Activated naive CD4-positive, alpha-beta T cell treated with anti-CD3 and anti-CD28 coated beads, Interleukin-2, amount 50 U/mL, for 72 hours (primary cell): ENCODE results near the gene CDKL5. TPM values are rescaled to one million over a fixed set of nuclear protein-coding genes. Genes with fewer than 3 reads are reported as not detected.
A peak's percentile ranks its signal among the peaks of the same experiment; 100 is the strongest.
"Not testable (repeated sequence)": the region's sequence is repeated elsewhere in the genome, so short reads cannot be mapped to it uniquely, and the experiment has no call there.

Experiments used
- ATAC-seq, 2 donors: fragments of 150-1000 bp; cut with Tn5 transposase; 2 replicates each; pipeline ENCODE4 v1.10.0; 2021; ENCODE audit warnings: mild to moderate bottlenecking in 2 of 2, moderate library complexity in 2 of 2
- DNase-seq, 2 donors: peaks; one replicate each; pipeline ENCODE4 v3.0.0; 2021 to 2022; ENCODE audit warnings: low spot score in 2 of 2
- H3K27ac Mint-ChIP-seq, 2 donors: one replicate each; pipeline ENCODE4 v1.8.0; 2022; ENCODE audit warnings: mild to moderate bottlenecking in 2 of 2, mixed read lengths in 2 of 2
- H3K36me3 Mint-ChIP-seq, 2 donors: one replicate each; pipeline ENCODE4 v1.8.0; 2022; ENCODE audit warnings: mixed read lengths in 2 of 2
- H3K9me3 Mint-ChIP-seq, 2 donors: one replicate each; pipeline ENCODE4 v1.8.0; 2022; ENCODE audit warnings: mixed read lengths in 2 of 2
- total RNA-seq, 2 donors: library from RNA; stranded (reverse); gene quantifications; one replicate each; pipeline ENCODE4 v1.2.3, GENCODE V29; 2022

The CDKL5 gene
- total RNA-seq: 1 to 10 TPM; 1.1 to 1.3 TPM

DNA sequence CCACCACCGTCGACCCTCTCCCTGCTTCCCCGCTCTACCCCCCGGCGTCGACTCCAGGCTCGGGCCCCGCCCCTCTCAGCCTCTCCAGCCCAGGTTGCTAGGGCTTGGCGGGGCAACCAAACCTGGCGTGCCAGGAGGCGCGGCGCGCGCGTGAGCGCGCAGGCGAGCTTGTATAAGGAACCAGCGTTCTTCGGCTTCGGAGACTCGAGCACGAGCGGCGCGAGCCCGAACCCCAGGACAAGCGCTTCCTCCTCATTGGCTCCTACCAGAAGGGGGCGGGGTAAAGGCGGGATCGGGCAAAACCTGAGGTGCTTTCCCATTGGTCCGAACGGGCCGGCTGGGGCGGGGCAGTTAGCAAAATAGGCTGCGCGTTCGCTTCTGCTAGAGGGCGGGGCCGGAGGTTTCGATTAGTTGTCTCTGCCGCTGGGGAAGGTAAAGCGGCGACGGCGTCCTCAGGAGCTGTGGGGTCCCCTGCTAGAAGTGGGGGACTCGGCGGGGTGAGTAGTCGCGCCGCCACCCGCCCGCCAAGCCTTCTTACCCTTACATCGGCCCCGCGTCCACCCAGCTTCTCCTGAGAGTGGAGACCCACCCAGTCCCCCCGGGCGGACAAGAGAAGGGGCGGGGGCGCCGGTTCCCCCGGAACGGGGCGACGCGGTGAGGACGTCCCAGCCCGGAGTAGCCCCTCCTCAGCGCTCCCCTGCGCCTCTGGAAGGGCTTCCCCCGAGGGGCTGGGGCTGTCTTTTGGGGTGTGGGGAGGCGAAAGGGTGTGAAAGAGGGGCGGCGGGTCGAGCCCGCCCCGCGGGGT lies at the start of gene CDKL5:
TSS of gene CDKL5 (plus strand) at position 410 of the 805 bp plus-strand sequence. CDS start 81,489 bp downstream, outside the sequence.
- peak within 1 kb of the TSS; percentile 36 to 64 for H3K27ac Mint-ChIP-seq
- ATAC-seq (peak; percentile 92 to 94), DNase-seq (peak; percentile 88 to 93)
- H3K9me3 Mint-ChIP-seq: no peaks in the 10 kb centered on the region
- no peaks in the 10 kb centered on the region for H3K36me3 Mint-ChIP-seq

GRCh38 chrX:18377796-18378195 lies 47.6 kb upstream of the CDKL5 start:
- Mint-ChIP-seq H3K27ac (no peak overlapping the region), H3K9me3 (no peaks in the 10 kb centered on the region), H3K36me3 (no peaks in the 10 kb centered on the region)
- DNase-seq (peak in 1 of 2 donors; percentile 8), ATAC-seq (peak; percentile 45 to 61)

DNA sequence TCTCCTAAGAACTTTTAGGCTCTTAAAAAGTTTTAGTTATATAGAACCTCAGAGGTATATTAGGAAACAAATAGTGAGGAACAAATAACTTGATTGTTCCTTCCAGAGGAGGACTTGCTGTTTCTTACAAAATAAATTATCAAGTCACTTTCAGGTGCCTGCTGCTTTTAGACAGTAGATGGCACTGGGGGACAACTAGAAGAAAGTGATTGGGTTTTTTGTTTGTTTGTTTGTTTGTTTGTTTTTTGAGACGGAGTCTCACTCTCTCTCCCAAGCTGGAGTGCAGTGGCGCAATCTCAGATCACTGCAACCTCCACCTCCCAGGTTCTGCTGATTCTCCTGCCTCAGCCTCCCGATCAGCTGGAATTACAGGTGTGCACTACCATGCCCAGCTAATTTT lies 35.4 kb upstream of the CDKL5 start:
- no peaks in the 10 kb centered on the region for H3K36me3 Mint-ChIP-seq
- DNase-seq (no peak), ATAC-seq (no peak)
- no peak overlapping the region for H3K27ac Mint-ChIP-seq
- no peaks in the 10 kb centered on the region for H3K9me3 Mint-ChIP-seq

DNA sequence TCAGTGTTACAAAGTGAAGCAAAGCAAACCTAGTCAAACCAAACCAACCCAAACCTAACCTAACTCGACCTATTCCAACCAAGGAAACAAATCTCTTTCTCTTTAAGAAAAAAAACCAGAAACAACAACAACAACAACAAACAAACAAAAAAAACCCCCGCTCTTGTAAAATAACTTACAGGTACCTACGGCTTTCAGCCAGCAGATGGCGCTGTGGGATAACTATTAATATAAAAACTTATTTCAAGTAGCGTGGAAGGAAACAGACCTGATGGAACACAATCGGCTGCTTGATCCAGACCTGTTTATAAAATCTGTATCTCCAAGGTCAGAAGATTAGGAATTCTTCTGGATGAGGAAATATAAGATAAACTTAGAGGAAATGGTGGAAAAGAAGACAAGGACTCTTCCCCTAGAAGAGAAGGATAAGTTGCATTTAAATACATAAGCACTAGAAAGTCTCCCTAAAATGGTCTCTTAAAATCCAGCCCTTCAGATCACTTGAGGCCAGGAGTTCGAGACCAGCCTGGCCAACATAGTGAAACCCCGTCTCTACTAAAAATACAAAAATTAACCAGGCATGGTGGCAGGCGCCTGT lies 34.4 kb upstream of the CDKL5 start:
- no peak for ATAC-seq
- H3K27ac Mint-ChIP-seq: no peak overlapping the region
- peak in 1 of 2 donors; percentile 35 for DNase-seq

DNA sequence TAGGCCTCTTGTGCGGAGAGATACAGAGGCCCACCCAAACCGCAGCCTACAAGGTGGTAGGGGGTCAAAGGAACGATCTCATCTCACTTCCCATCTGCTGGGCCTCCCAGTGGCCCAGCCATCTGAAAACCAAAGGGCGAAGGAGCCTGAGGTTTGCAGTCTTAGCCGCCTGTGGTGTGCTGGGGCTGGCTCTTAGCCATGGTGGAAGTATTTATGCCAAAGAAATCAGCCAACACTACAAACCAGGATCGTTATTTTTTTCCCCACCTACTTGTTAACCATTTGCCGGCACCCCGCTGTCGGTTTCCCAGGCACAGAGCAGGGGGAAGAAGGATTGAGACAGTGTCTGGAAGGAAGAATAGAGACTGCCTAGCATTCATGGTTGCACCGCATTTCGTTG lies 30.9 kb upstream of the CDKL5 start:
- Mint-ChIP-seq H3K9me3 (no peaks in the 10 kb centered on the region), H3K36me3 (no peaks in the 10 kb centered on the region)

More for the DNA sequence above, 34.4 kb upstream of the CDKL5 start:
- Mint-ChIP-seq H3K9me3 (no peaks in the 10 kb centered on the region), H3K36me3 (no peaks in the 10 kb centered on the region)

DNA sequence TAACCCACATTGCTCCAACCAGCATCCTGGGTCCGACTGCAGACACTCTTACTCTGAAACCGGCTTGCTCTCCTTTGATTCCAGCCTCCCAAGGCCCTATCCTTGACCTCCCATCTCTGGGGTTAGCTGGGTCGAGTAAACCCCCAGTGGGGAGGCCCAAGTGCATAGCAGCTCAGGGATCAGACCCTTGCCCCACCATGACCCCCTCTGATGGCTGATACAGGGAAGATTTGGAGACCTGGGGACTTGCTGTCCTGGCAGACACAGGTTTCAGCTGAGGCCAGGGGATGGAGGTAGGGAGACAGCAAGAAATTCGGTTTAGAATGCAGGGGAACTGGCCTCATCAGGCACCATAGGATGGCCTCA lies 23.6 kb upstream of the CDKL5 start:
- ATAC-seq: no peak
- H3K36me3 Mint-ChIP-seq: no peaks in the 10 kb centered on the region
- DNase-seq: no peak
- peak overlapping the region in 1 of 2 donors; percentile 22 for H3K27ac Mint-ChIP-seq
- H3K9me3 Mint-ChIP-seq: no peaks in the 10 kb centered on the region

More for the DNA sequence above, 30.9 kb upstream of the CDKL5 start:
- no peak overlapping the region for H3K27ac Mint-ChIP-seq
- ATAC-seq (no peak), DNase-seq (no peak)

DNA sequence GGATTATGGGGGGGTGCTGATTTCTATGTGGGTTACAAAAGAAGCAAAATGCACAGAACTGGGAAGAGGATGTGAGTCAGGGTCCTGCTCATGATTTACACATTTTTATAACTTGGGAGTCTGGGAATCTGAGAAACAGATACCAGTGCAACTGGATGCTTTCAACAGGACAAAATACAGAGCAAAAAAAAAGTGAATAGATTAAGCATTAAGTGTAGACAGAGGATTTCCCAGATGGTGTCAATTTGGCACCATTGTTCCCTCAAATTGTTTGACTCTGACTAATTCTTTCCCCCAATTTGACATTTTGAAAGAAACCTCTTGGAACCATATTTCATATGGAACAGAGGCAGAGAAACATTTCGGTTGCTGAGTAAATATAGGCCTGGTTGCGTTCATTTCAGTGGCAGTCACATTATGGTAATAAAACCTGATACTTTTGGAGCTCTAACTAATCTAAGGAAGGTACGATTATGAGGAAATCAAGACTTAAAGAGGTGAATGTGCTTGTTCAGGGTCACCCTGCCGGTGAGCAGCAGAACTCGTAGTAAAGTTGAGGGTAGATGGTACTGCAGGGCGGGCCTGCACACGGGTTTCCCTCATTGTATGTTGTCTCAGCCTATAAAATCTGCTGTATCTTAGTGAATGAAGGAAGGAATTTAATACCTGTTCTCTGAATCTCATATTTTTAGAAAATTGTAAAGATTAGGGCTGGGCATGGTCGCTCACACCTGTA lies 18.7 kb upstream of the CDKL5 start:
- H3K36me3 Mint-ChIP-seq: no peaks in the 10 kb centered on the region
- no peak for ATAC-seq
- H3K27ac Mint-ChIP-seq: no peak overlapping the region
- no peak for DNase-seq
- no peaks in the 10 kb centered on the region for H3K9me3 Mint-ChIP-seq

DNA sequence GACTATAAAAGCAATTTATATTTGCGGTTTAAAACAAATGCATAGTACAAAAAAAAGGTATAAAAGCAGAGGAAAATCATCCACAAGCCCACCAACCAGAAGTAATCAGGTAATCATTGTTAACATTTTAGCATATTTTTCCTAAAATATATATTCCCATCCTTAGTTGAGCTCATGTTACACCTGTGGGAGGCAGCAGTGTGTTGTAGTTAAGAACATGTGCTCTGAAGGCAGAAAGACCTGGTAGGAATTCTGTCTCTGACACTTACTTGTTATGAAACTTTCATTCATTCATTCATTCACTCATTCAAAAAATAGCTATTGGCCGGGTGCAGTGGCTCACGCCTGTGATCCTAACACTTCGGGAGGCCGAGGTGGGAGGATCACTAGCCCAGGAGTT lies 15.4 kb upstream of the CDKL5 start:
- Mint-ChIP-seq H3K9me3 (no peaks in the 10 kb centered on the region), H3K27ac (no peak overlapping the region), H3K36me3 (no peaks in the 10 kb centered on the region)
- no peak for ATAC-seq
- DNase-seq: no peak

DNA sequence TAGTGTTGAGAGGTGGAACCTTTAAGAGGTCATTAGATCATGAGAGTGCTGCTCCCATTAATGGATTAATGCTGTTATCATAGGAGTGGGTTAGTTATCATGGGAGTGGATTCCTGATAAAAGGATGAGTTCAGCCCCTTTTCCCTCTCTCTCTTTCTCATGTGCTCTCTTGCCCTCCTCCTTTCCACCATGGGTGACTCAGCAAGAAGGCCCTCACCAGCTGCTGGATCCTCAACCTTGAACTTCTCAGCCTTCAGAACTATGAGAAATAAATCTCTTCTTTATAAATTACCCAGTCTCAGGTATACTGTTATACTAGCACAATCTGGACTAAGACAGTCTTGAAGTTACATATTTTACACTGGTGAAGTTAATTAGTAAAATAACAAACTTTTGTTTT lies 10.0 kb upstream of the CDKL5 start:
- no peaks in the 10 kb centered on the region for H3K9me3 Mint-ChIP-seq

DNA sequence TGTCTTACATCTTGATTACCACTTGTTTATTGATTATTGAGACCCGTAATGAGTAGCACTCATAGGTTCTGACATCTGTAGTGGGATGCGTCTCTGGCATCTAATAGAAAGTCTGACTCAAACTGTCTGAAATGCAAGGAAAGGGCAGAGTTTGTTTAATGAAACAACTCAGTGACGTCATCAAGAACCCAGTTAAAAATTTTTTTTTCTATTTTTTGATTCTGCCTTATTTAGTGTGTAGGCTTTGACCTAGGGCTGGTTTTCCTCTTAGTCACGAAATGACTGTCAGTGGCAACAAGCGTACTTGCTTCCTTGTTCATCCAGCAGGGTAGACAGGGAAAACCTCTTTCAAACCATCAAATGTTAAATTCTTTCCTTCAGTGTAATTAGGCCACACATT lies 3.1 kb upstream of the CDKL5 start:
- no peak for DNase-seq
- no peak overlapping the region for H3K27ac Mint-ChIP-seq
- no peaks in the 10 kb centered on the region for H3K36me3 Mint-ChIP-seq
- ATAC-seq: no peak
- H3K9me3 Mint-ChIP-seq: no peaks in the 10 kb centered on the region

More for the DNA sequence above, 10.0 kb upstream of the CDKL5 start:
- DNase-seq (no peak), ATAC-seq (no peak)
- Mint-ChIP-seq H3K36me3 (no peaks in the 10 kb centered on the region), H3K27ac (no peak overlapping the region)

- DNase-seq: no peak
- H3K27ac Mint-ChIP-seq: no peak overlapping the region
- H3K9me3 Mint-ChIP-seq: no peaks in the 10 kb centered on the region
- ATAC-seq: no peak
- H3K36me3 Mint-ChIP-seq: no peaks in the 10 kb centered on the region
Observed at GRCh38 chrX:18422886-18423285, 2.5 kb upstream of the CDKL5 start.

DNA sequence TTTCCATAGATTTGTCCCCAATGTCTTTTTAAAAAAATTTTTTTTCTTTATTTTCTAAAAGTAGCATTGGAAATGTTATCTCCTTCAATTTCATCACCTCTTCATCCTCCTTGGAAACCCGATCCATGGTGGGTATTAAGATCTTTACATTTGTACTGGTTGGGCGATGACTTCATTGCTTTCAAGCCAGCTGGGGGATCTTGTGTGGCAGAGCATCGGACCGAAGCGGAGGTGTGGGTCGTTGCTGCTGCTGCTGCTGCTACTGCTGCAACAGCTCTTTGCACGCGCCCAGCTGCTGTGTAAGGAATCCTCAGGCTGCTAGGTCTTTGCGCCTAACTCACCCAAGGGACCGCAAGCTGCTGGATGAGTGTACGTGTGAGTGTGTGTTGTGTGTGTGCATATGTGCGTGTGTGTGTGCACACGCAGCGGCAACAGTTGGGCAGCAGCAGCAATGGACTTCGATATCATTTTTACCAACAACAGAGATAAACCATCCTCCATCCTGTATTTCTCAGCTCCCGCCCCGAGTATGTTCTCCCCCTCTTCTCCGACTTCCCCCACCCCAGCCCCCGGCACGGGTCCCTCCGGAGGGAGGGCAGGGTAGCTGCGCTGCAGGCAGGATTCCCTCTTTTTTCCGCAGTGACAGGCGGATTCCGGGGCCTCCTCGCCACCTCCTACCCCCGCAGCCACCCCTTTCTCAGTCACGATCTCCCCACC lies 768 bp upstream of the CDKL5 start:
- H3K36me3 Mint-ChIP-seq: no peaks in the 10 kb centered on the region
- no peaks in the 10 kb centered on the region for H3K9me3 Mint-ChIP-seq
- ATAC-seq (peak; percentile 6 to 16), DNase-seq (peak in 1 of 2 donors; percentile 4)
- peak overlapping the region in 1 of 2 donors; percentile 64 for H3K27ac Mint-ChIP-seq

DNA sequence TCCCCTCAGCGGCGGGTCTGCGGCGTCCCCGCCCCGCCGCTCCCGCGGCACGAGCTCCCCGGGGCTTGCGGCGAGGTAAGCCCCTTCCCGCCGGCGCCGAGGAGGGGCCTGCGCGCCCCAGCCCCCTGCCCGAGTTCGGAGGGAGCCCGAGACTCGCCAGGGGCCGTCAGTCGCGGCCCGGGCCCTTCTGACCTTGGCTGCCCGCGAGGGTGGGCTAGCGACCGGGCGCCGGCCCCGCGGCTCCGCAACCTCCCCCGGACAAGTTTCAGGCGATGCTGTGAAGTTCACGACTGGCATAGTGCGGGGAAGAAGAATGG lies 554 bp downstream of the CDKL5 start:
- DNase-seq (peak in 1 of 2 donors; percentile 1), ATAC-seq (no peak)
- Mint-ChIP-seq H3K36me3 (no peaks in the 10 kb centered on the region), H3K9me3 (no peaks in the 10 kb centered on the region), H3K27ac (no peak overlapping the region)

- H3K36me3 Mint-ChIP-seq: no peaks in the 10 kb centered on the region
- no peak for ATAC-seq
Observed at GRCh38 chrX:18428006-18428405, 2.6 kb downstream of the CDKL5 start.

DNA sequence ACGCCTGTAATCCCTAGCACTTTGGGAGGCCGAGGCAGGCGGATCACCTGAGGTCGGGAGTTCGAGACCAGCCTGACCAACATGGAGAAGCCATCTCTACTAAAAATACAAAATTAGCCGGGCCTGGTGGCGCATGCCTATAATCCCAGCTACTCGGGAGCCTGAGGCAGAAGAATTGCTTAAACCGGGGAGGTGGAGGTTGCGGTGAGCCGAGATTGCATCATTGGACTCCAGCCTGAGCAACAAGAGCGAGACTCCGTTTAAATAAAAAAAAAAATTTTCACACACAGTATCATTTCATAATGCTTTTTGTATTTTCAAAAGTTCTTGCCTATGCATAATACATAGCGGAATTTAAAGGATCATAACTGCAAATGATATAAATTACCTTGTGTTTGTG lies 7.9 kb downstream of the CDKL5 start:
- not testable (repeated sequence) for ATAC-seq, H3K9me3 Mint-ChIP-seq, H3K36me3 Mint-ChIP-seq, H3K27ac Mint-ChIP-seq, DNase-seq

More at GRCh38 chrX:18428006-18428405, 2.6 kb downstream of the CDKL5 start:
- no peak for DNase-seq
- Mint-ChIP-seq H3K27ac (no peak overlapping the region), H3K9me3 (no peaks in the 10 kb centered on the region)

- ATAC-seq (no peak), DNase-seq (no peak)
- Mint-ChIP-seq H3K27ac (no peak overlapping the region), H3K9me3 (no peaks in the 10 kb centered on the region), H3K36me3 (no peaks in the 10 kb centered on the region)
Observed at GRCh38 chrX:18434896-18435295, 9.5 kb downstream of the CDKL5 start.

- Mint-ChIP-seq H3K27ac (no peak overlapping the region), H3K36me3 (no peaks in the 10 kb centered on the region), H3K9me3 (no peaks in the 10 kb centered on the region)
- ATAC-seq (no peak), DNase-seq (no peak)
Observed at GRCh38 chrX:18436017-18436416, 10.6 kb downstream of the CDKL5 start.
